Stimulated activated CD4-positive, alpha-beta T cell treated with anti-CD3 and anti-CD28 coated beads, TNF-alpha, amount 100 ng/mL, for 48 hours (primary cell): Measurements from ENCODE around the gene SGPL1.

Experiments
- DNase-seq, 3 donors: peaks; one replicate each; pipeline ENCODE4 v3.0.0-alpha.2; 2020; ENCODE audit warnings: low read depth in 3 of 3

The SGPL1 gene

DNA sequence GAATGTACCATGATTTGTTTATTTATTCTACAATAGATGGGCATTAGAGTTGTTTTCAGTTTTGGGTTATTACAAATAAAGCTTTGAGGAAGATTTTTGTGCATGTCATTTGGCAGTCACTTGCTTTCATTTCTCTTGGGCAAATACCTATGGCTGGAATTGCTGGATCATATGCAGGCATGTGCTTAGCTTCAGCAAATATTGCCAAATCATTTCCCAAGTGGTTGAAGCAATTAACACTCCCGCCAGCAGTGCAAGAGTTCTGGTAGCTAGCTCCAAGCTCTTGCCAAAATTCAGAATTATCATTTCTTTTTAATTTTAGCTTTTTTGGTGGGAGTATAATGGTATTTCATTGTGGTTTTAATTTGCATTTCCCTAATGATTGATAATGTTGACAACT, 105.5 kb downstream of the SGPL1 start:
- no peak for DNase-seq

DNA sequence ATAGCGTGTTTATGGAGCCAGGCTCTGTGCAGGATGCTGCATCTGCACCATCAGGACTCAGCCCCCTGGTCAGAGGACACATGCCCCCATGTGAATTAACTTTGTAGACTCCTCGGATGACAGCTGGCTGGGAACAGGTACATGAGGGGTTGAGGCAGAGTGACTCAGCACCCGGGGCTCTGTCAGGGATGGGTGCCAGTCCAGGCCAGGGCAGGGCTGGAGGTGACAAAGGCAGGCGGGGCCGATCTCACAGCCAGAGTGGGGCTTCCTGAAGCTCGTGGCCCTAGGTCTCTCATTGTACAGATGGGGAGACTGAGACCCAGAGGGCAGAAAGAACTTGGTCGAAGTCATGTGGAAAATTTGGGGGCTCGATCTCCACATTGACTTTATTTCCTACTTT, 107.9 kb downstream of the SGPL1 start:
- DNase-seq = no peak

DNA sequence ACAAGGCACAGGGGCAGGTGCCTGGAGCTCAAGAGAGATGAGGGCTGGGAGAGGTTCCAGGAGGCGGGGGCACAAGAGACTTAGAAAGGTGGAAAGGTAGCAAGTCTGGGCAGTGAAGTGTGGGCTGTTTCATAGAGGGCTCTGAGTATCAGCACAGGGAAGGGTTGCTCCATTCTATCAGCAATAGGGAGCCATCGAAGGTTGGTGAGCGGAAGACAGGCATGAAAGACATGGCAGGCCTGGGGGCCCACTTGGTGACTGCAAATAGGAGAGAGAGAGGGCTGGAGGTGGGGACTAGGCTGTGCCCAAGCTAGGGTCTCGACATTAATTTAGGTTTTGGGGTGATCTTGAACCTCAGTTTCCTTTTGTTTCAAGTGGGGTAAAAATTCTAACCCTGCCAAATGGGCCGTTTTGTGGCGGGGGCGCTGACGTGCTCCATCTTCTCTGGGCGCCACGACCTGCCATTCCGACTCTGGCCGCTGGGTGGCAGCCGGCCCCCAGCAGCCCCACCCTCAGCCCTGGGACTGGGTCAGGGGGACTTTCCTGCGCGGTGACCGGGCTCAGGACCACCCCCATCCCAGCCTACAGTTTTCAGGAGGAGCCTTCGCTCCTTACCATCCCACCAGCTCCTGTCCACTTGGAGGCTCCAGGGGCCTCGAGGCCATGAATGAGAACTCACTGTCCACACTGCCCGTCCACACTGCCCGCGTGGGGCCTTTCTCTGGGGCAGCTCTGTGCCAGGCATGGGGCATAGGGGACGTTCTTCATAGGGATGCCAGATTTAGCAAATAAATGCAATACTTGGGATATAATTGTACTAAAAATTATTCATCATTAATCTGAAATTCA, 109.9 kb downstream of the SGPL1 start:
- DNase-seq = peak; percentile 16 to 48 (median 19)

DNA sequence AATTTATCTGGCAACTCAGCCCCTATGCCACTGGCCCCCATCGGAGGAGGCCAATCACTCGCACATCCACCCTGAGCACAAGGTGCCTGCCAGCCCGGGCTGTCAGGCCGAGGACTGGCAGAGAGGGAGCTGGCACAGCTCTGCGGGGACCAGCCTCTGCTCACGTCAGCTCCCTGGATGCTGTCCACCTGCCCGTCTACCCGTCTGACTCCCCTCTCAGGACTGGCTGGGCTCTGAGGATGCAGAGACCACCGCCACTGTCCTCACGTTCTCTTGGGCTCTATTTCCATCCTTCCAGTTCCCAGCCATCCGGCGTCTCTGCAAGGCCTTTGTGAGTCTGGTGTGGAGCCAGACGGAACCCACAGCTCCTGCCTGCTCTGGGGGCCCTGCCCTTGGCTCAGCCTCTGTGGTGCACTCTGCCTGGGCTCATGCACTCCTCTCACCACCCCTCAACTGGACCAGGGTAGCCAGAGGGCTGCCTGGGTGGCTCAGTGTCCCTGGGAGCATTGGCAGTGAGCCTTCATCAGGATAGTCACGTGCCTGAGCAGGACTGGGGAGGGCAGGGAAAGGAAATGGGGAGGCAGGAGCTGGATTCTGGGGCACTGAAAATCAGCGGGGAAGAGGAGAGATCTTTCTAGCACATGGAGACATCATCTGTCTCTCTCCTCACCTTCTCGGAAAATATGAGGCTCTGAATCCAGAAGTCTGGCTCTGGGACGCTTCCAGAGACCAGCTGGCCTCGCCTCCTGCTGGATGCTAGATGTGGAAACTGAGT, 110.7 kb downstream of the SGPL1 start:
- no peak for DNase-seq

DNA sequence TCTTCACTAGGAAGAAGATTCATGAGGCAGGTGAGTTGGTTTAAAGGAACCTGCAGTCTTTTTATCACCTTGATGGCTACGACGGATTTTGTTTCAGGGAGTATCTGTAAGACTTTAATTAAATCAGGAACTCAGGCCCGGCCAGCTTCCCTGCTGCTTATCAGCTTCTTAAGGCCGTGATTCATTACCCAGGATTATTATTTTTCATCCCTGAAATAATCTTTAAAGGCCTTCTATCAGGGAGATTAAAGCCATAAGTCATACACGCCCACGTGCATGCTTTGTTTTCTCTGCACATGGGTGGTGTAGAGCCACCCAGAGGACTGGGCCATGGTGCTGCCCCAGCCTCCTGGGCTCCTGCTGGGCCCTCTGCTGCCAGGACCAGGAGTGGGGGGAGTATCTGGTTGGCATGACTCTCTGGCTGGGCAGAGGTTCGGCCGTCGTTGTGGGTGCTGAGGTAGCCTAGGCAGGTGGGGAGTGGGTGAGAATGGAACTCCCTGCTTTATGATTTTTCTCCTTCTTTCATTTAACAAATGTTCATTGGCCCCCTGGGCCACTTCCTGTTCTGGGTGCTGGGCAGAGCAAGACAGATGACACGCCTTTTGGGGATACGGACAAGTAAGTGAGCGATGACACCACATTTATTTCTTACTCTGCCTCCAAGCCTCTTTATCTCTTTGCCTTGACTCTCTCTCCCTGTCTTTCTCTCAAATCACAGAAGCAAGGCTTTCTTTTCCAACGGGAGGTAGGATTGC, 111.6 kb downstream of the SGPL1 start:
- DNase-seq = no peak

DNA sequence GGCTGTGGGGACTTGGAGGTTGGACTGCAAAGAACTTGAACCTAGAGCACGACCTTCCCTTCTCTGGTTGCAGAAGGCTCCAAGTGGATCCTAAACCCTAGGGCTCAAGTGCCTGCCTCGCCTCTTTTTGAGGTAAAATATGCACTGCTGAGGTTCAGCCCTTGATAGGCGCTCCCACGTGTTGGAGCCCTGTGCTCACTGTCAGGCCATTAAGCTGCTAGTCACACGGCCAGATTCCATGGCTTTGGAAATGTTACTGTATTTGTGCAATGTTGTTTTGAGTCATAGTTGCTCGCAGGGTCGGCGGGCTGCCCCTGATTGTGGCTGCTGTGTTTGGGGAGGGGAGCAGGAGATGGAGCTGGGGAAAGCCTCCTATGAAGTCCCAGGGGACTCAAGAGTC, 112.4 kb downstream of the SGPL1 start:
- DNase-seq = no peak

DNA sequence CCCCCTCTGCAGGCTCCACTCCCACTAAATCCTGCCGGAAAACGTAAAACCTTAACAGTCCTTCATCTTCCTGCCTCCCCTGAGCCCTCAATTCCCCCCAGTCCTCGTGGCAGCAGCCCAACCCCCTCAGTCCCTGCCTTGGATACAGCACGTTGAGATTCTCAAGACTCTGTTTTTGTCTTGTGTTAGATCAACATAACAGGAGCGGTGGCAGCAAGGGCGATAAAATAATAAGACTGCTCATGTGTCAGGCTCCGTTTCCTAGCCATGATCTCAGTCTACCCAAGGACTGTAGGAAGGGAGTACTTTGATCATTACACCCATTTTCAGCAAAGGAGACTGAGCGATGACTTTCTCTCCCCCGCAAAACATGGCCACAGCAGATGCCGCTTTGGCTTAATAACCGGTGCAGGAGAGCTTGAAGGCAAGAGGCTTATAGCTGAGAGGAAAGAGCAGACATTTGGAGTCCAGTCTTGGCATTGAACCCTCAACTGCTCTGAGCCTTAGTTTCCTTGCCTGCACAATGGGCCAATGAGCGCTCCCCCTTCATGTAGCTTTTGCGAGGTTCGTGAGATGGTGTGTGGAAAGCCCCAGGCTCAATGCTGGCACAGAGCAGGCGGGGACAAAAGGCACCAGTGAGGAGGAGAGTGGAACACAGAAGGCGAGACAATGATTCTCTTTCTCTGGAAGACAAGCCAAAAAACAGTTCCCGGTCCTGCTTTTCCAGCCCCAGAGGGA, 114.7 kb downstream of the SGPL1 start:
- DNase-seq = no peak
